ENCODE data around the gene MN1.

Gene MN1

DNA sequence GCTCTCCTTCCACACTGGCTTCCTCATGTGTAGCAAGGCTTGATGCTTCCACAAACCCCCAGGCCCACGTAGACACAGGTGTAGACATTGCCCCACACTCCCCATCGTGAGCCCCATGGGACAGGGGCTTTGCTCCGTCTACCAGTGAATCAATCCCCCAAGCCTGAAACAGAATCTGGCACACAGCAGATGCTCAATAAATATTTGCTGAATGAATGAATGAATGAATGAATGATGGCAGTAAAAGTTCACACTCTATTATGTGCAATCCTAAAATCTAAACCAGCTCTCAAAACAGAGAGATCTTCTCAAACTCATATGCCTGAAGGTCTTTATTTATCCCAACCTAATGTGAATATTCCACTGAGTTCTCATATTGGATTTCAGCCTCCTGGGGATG lies 69.9 kb downstream of the MN1 start:
- DNase-seq: no peak

DNA sequence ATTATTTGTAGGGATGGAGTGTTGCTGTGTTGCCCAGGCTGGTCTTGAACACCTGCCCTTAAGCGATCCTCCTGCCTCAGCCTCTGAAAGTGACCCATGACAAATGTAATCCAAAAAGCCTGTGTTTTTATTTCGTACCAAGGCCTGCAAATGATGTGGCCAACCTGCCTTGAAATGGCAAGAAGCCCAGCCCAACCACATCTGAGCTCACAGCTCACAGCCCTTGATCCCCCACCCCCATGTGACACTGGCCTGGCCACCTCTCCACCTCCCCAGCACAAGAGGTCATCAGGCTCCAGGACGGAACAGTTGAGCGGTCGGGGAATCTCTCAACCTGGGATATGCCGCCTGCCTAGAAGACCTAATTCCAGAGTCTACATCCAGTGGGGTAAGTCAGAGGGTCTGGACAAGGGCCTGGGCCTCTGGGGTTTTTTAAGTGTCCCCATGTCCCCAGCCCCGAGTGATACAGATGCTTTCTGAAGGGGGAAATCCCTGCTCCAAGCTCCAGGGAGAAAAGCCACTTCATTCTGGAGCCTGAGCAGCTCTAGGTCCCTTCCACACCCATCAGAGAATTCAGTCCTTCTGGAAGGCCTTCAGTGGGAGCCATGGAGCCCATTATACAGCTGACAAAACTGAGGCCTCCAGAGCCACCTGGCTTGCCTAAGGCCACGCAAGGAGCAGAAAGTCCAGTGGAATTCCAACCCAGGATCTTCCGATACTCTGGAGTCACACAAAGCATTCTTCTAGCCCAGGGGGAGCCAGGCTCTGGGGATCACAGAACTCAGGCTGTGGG lies 70.7 kb downstream of the MN1 start:
- DNase-seq: no peak

DNA sequence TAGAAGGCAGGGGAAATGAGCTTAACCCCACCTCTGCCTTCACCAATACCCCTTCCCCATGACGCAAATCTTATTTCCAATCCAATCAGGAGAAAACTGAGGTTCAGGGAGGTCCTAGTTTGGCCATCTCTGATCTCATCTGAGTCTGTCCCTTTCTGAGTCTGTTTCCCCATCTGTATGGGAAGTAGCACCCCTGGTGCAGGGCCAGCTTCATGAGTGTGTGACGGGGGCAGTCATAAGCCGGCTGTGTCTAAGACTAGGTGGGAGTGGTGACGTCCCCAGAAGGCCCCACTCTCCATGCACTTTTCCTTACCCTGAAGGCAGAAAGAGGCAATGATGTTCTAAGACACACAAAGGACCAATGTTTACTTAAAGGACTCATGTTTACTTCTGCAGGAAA lies 72.3 kb downstream of the MN1 start:
- DNase-seq: no peak

DNA sequence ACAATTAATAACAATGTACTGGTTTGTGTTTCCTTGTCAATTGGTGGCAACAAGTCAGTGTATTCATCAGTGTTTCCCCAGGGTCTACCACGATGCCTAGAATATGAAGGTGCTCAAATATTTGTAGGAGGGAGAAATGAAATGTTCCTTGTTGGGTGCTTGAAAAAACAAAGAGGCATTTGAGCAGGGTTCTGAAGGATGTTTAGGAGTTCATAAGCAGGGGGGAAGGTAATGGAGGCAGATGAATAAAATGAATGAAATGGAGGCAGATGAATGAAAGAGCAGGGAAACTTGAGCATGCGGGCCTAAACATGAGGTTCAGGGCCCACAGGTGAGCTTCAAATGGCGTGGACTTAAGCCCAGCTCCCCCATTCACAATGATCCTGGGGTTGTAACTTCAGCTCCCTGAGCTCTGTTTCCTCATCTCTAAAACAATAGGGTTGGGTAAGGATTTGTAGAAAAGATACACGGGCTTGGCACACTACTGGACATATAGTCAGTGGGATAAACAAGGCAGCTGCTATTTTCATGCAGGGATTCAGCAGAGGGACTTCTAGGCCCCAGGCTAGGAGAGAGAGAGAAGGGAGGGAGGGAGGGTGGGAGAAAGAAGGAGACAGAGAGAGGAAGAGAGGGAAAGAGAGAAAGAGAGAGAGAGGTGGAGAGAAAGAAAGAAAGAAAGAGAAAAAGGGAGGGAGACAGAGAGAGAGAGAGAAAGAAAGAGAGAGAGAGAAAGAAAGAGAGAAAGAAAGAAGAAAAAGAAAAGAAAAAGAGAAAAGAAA lies 73.7 kb downstream of the MN1 start:
- no peak for DNase-seq

DNA sequence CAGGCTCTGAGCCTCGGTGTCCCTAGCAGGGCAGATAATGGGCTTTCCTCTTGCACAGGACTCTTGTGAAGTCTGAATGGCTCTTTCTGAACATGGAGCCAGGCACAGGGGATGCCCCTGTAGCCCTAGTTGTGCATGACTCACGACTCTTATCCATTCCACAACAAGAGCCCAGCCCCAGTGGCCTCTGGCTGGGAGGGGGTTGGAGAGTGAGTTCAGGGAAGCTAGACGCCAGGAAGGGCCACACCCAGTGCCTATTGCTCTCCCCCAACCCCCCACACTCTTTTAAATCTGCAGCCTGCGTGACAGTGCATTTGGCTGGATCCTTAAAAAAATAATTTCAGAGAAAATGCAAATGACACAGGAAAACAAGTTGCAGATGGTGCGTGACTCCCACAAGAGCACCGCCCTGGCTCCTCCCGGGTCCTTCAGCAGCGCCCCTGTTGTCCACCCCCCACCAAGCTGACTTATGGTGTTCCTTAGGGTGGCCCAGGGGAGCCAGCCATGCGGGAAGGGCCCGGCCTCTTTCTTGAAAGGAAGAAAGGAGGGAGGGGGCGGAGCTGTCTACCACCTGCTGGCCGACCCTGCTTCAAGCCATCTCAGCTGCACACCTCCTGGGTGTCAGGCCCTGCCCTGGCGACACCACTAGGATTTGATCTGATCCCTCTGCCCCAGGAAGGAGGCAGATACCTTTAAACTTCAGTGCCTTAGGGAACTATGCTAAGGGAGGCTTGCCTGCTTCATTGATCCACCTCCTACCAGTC lies 74.7 kb downstream of the MN1 start:
- no peak for DNase-seq

DNA sequence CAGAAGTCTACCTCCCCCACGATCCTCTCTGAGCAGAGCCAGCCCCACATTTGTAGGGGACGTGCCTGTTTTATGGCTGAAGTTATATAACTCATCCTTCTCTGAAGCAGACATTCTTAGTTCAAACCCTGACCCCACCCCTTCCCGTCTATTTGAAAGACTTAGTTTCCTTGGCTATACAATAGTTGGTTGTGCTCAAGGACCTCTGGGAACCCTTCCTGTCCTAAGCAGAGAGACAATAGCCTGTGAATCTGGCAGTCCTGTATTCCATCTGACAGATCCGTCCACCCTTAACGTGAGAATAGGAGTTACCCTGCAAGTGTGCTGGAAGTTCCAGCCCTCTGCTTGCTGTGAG lies 75.2 kb downstream of the MN1 start:
- DNase-seq: no peak

DNA sequence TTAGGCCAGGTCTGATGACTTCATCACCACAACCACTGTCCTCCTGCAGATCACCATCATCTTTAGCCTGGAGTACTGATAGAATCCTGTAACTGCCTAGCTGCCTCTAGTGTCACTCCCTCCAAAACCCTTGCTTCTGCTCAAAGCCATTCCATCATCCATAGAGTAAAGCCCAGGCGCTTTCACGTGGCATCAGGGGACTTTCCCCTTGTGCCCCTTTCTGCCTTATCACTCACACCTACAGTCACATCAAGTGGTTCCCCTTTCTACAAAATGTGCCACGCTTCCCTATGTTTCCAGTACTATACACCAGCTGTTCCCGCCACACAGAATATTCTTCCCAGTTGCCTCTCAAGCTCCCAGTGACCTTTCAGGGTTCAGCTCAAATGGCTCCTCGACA lies 75.9 kb downstream of the MN1 start:
- no peak for DNase-seq

DNA sequence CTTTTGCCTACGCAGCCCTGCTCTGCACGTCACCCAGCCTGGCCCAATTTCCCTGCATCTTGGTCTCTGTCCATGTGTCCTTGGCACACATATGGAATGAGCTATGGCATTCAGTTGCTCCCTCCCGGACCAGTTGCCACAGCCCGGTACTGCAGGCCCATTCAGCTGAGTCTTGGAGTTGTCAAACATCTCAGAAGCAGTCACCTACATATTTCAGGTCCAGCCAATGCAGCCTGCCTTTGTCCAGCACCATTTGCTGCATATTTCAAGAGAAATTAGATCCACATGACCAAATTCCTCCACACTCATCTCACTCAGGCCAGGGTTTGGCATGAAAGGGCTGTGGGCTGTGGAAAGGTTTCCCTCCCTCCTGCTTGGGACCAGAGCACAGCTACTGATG lies 76.8 kb downstream of the MN1 start:
- no peak for DNase-seq

DNA sequence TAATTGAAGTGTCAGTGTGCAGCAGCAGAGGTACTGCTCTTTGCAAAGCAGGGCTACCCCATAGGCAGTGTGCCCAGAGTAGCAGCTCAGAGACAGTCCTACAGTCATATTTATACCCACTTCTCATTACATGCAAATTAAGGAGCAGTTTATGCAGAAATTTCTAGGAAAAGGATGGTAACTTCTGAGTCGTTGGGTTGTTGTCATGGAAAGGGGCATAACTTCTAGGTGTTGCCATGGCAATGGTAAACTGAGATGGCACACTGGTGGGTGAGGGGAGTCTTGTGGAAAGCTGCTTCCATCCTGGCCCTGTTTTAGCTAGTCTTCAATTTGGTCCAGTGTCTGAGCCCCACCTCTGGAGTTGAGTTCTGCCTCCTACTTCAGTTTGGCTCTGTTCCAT lies 77.4 kb downstream of the MN1 start:
- no peak for DNase-seq

DNA sequence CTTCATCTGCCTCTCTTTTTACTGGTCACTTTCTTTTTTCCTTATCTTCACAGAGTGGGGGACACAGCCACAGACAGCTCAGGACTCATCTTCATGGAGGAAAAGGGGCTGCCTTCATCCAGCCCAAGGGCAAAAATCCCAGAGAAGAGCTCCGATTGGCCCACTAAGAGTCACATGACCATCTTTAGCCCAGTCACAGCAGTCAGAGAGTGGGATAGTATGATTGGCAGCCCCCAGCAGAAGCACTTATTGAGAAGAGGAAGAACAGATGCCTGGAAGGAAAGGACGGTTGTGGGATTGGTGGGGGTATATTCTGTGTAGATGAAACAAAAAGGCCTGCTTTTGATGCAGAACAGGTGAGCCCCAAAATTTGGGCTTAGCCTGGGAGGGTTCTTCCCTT lies 77.8 kb downstream of the MN1 start:
- no peak for DNase-seq

DNA sequence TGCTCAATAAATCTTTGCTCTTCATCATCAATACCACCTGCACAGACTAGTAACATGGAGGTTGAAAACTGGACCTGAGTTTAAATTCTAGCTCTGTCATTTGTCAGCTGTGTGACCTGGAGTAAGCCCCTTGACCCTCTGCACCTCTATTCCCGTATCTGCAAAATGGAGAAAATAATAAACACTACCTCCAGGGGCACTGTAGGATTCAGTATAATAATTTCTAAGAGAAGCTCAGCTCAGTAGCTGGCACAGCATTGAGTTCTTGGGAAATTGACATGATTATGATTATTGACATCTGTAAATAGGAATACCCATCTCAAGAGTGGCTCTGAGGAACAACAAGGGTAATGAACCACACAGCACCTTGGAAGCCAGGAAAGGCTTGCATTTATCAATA lies 78.4 kb downstream of the MN1 start:
- no peak for DNase-seq

DNA sequence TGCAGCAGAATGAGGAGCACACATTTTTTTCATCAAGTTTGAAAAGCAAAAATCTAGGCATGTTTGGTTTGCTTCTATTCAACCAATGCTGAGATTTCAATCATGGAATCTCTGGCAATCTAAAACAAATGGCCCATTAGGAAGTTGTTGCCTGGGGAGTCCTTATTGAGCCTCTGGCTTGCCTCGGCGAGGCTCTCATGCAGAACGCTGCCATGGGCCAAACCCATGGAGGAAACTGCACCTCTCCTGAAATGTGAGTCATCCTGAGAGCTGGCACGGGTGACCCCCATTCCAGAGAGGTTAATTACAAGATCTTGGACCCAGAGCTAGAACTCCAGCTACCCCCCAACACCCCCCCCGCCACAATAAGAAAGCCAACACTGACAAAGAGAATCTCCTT lies 80.7 kb downstream of the MN1 start:
- DNase-seq: no peak

DNA sequence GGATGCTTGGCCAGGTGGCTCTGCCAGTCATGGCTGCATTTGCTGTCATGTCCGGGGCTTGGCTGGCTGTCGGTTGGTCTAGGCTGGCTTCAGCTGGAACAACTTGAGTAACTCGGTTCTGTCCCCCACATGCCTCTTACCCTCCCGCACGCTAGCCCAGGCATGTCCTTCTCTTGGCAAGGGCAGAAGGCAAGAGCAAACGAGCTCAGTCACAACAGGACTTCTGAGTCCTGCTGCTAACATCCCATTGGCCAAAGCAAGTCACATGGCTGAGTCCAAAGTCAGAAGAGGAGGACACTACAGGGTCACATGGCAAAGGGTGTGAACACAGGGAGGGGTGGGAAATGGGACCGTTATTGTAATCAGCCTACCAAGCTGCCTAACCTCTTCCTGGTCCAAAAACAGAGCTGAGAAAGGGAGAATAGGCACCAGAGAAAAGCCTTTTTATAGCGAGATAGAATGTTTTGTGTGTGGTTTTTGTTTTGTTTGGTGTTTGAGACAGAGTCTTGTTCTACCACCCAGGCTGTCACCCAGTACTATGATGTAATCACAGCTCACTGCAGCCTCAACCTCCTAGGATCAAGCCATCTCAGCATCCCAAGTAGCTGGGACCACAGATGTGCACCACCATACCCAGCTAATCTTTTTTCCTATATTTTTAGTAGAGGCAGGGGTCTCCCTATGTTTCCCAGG lies 81.9 kb downstream of the MN1 start:
- DNase-seq: no peak

DNA sequence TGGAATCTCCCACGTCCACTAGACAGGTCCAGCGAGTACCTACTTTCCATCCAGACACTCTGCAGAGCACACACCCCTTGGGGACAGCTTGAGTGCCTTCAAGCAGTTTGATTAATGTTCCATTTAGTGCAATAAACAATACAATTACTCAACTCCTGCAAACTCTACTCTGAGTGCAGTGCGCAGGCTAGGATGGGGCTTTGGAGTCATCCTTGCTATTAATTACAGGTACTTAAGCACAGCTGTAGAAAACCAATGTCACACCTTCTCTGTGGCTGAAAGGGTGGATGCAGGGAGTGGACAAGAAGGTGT lies 82.6 kb downstream of the MN1 start:
- DNase-seq: no peak

DNA sequence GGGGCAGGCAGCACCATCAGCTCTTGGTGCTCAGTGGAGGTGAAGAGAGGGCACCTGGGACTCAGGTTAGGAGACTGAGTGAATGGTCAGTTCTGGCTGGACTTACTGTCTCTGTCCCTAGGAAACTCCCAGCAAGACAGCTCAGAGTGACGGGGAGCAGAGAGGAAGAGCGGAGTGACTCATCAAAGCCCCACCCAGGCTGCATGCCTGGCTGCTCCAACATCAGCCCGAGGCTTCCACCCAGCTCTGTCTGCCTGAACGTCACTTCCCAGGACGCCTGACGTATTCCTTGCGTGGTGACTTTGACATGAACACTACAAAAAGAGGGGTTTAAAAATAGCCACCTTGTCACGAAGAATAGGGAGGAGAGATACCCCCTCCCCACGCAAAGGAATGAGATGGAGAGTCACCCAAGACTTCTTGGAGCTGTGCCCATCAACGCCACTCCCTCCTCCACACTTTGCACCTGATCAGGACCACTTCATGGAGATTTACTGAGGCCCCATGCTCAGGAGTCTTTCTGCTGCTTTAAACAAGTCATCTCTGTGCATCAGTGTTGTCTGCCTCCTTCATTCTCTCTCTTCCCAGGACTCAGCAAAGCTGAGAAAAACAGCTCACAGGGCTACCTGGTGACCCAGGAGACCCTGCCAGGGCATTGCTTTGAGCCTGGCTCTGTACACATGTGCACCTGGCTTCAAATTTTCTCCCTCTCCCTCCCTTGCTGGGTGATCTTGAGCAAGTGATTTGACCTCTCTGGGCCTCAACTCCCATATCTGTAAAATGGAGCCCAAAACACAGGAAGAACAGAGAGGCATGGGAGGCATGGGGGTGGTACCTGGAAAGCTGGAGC lies 83.1 kb downstream of the MN1 start:
- no peak for DNase-seq

DNA sequence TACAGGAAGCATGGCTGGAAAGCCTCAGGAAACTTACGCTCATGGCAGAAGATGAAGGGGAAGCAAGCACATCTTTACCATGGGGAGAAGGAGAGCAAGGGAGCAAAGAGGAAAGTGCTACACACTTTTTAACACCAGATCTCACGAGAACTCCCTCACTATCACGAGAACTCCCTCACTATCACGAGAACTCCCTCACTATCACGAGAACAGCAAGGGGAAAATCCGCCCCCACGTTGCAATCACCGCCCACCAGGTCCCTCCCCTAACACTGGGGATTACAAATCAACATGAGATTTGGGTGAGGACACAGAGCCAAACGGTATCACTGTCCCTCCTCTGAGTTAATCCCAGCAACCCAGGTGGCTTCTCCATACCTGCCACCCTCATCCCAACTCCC lies 84.5 kb downstream of the MN1 start:
- no peak for DNase-seq

DNA sequence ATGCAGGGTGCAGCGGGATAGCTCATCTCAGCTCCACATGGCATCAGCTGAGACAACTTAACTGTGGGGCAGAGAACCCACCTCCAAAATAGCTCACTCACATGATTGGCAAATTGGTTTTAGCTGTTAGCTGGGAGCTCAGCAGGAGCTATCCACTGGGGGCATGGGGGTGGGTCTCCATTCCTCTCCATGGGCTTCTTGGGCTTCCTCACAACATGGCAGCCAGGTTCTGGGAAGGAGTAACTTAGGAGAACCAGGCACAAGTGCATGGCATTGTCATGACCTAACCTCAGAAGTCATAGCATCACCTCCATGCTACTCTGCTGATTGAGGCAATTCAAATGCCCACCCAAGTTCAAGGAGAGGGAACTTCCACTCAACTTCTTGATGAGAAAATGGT lies 85.5 kb downstream of the MN1 start:
- no peak for DNase-seq

DNA sequence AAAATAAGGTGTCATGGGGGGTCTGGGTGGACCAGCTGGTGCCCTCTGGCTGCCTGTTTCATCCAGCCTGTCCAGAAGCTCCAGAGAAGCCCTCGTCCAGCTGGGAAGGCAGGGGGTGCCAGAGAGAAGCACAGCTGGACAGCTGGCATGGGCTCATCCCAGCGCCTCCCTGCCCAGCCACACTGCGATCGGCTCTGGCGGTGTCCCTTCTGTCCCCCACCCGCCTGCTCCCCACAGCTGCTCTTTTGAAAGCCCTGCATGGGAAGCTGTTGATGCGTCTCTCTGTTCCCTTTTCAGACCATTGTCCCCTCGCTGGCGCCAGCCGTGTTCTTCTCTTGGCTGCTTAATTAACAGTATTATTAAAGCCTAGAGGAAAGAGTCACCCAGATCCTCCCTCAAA lies 86.5 kb downstream of the MN1 start:
- DNase-seq: no peak

DNA sequence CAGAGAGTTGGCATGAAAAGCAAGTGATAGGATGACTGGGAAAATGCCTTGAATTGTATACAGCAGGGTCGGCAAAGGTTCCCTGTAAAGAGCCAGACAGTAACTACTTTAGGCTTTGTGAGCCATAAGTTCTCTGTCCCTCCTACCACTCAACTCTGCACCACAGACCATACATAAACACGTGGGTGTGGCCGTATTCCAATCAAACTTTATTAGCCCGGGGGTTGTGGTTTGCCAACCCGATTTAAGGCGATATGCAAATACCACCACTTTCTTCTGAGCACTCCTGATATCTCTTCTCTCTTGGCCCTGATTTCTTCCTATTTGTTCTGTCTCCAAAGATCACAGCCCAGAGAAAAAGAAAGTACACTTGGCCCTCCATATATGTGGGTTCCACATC lies 87.5 kb downstream of the MN1 start:
- DNase-seq: no peak

DNA sequence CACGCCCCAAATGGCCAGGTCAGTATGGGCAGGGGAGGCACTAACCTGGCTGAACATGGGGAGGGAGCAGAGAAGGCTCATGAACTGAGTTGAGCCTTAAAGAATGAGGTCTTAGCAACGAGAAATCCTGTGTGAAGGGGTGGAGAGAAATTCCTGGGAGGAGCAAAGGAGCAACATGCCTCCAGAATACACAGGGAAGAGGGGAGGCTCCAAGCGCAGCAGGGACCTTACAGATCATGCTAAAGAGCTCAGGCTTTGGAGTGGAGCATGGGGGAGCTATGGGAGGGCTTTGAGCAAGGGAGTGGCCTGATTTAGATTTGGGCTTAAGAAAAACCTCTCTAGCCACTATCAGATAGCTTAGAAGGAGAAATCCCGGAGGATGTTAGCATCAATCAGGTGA lies 88.1 kb downstream of the MN1 start:
- DNase-seq: no peak

DNA sequence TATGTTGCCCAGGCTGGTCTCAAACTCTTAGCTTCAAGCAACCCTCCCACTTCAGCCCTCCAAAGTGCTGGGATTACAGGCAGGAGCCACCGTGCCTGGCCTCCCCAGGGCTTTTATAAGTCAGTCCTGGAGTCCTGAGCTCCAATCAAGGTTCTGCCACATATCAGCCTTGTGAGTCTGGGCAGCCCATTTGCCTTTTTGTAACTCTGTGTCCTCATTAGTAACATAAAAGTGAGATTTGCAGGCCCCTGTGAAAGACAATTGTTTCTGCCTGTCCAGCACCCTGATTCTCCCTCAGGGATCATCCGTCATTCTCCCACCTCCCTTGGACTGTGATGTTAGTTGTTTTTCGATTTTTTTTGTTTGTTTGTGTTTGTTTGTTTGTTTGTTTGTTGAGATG lies 89.8 kb downstream of the MN1 start:
- no peak for DNase-seq

DNA sequence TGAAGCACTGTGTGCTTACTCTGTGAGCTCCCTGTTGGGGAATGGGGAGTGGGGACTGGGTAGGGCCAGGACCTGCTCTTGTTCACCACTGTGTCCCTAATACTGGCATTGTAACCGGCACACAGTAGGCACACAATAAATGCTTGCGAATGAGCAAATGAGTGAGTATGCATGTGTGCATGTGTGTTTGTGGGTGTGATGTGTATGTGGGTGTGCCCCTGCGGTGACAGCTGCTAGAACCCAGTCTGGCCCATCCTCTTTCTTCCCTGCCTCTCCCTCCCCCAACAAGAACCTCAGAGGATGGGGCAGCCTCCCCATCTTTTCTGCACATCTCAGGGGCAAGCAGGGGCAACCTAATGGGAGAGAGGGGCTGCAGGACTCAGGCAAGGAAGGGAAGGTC lies 90.5 kb downstream of the MN1 start:
- no peak for DNase-seq
